HepG2 (cell line): Measurements from ENCODE around the gene ATG9A. TPM values are rescaled to one million over a fixed set of nuclear protein-coding genes. Genes with fewer than 3 reads are reported as not detected.

Source experiments
- ATAC-seq: fragments of 200-7000 bp; cut with Tn5 transposase; 3 replicates; pipeline ENCODE4 v1.9.1; 2020; ENCODE audit warnings: mild to moderate bottlenecking, moderate library complexity
- BruUV-seq: library from RNA; stranded (reverse); fragments of 400-500 nt; replicated peaks from 2 replicates; lab custom pipeline; 2021; lab: Mats Ljungman, UMichigan
- CTCF ChIA-PET: fragments of 300-600 bp; formaldehyde crosslinking; extraction: SDS; loops from one replicate; lab custom pipeline; 2021; ENCODE audit warnings: low total read pairs, inconsistent platforms, low intra/inter-chr PET ratio; lab: Yijun Ruan, JAX
- POLR2A ChIA-PET: fragments of 350-600 bp; sonication (Branson Sonifier 250); formaldehyde crosslinking; loops from one replicate; lab custom pipeline; 2020; ENCODE audit warnings: antibody characterized with exemption, inconsistent platforms; lab: Yijun Ruan, JAX
- DNase-seq: peaks from one replicate; pipeline ENCODE4 v3.0.0-alpha.2; 2015; ENCODE audit warnings: low spot score
- FAIRE-seq: peaks from 3 replicates; lab custom pipeline; 2011; peaks lifted over from hg19 to GRCh38; lab: Jason Lieb, UNC
- H2AFZ ChIP-seq: one replicate; pipeline ENCODE4 v1.6.1; 2011; ENCODE audit warnings: low read length, inconsistent platforms
- H3K27ac ChIP-seq: fragments of 300-600 bp; 3 replicates; pipeline ENCODE4 v1.8.0; 2011; ENCODE audit warnings: mixed run types, mild to moderate bottlenecking, mixed read lengths, low read length, inconsistent platforms; ENCODE audit not compliant: insufficient read depth; ENCODE audit errors: extremely low read length
- H3K27me3 ChIP-seq, 2 experiments: fragments of 200-600 bp in 1 of 2; 2 replicates in 1 of 2; 3 replicates in 1 of 2; pipeline versions ENCODE4 v1.6.0 to v1.8.0; 2011; ENCODE audit warnings: low read length in 2 of 2, mild to moderate bottlenecking in 2 of 2, moderate library complexity in 2 of 2, inconsistent platforms in 1 of 2; ENCODE audit not compliant: insufficient read depth in 2 of 2, control insufficient read depth in 1 of 2
- H3K36me3 ChIP-seq, 2 experiments: fragments of 200-600 bp in 1 of 2; replicated peaks in 1 of 2; 2 replicates in 1 of 2; 3 replicates in 1 of 2; pipeline versions ENCODE4 v1.5.1 to v1.8.0; 2011; ENCODE audit warnings: low read length in 2 of 2, inconsistent platforms in 1 of 2; ENCODE audit not compliant: insufficient read depth in 2 of 2, control insufficient read depth in 1 of 2
- H3K4me1 ChIP-seq: 2 replicates; pipeline ENCODE4 v1.5.1; 2012; ENCODE audit warnings: low read length, inconsistent platforms; ENCODE audit not compliant: insufficient read depth
- H3K4me2 ChIP-seq: 2 replicates; pipeline ENCODE4 v1.6.0; 2011; ENCODE audit warnings: low read depth, low read length, inconsistent platforms
- H3K4me3 ChIP-seq, 3 experiments: fragments of 200-600 bp in 1 of 3; sonication (generic), shearing (Covaris generic) in 1 of 3; replicated peaks in 1 of 3; 2 replicates each; pipeline ENCODE4 v1.5.1; 2011 to 2016; ENCODE audit warnings: low read length in 3 of 3, inconsistent platforms in 2 of 3, low read depth in 2 of 3, mild to moderate bottlenecking in 2 of 3, control low read depth in 1 of 3, mixed read lengths in 1 of 3; ENCODE audit not compliant: insufficient read depth in 1 of 3
- H3K79me2 ChIP-seq: one replicate; pipeline ENCODE4 v1.6.1; 2011; ENCODE audit warnings: low read length, inconsistent platforms; ENCODE audit not compliant: insufficient read depth
- H3K9ac ChIP-seq: 2 replicates; pipeline ENCODE4 v1.6.0; 2011; ENCODE audit warnings: mild to moderate bottlenecking, low read depth, low read length, inconsistent platforms; ENCODE audit not compliant: insufficient read depth
- H3K9me3 ChIP-seq: 2 replicates; pipeline ENCODE4 v1.5.1; 2012; ENCODE audit warnings: mild to moderate bottlenecking, low read length
- H4K20me1 ChIP-seq: 2 replicates; pipeline ENCODE4 v1.6.0; 2011; ENCODE audit warnings: inconsistent platforms, mild to moderate bottlenecking, low read length, moderate library complexity; ENCODE audit not compliant: insufficient read depth
- KLF6 ChIP-seq: IDR thresholded peaks from 2 replicates; pipeline ENCODE4 v1.8.0; 2016; ENCODE audit warnings: missing biosample characterization, missing genetic modification reagents
- MAFG ChIP-seq: sonication (generic); formaldehyde crosslinking; IDR thresholded peaks from 2 replicates; pipeline ENCODE4 v1.5.1; 2020; ENCODE audit warnings: mild to moderate bottlenecking, missing genetic modification reagents
- RFXAP ChIP-seq: sonication (generic); formaldehyde crosslinking; IDR thresholded peaks from 2 replicates; pipeline ENCODE4 v1.4.0; 2020; ENCODE audit warnings: missing genetic modification reagents, borderline replicate concordance
- SMAD1 ChIP-seq: sonication (generic); formaldehyde crosslinking; IDR thresholded peaks from 2 replicates; pipeline ENCODE4 v1.4.0; 2020; ENCODE audit warnings: missing genetic modification reagents, low read depth, mild to moderate bottlenecking, borderline replicate concordance
- ZNF547 ChIP-seq: sonication (generic); formaldehyde crosslinking; IDR thresholded peaks from 2 replicates; pipeline ENCODE4 v1.5.1; 2020; ENCODE audit warnings: mild to moderate bottlenecking, missing genetic modification reagents
- WGBS: methylation state at CpG from one replicate; pipeline ENCODE4 v1.1.6; 2017; ENCODE audit warnings: low lambda C conversion rate; 5-methylcytosine and 5-hydroxymethylcytosine counted together
- in situ Hi-C: cut with HindIII; loops from 2 replicates; pipeline ENCODE4 v1.10.0; 2017; ENCODE audit warnings: low pct_unique_long_range_greater_than_20kb; ENCODE audit not compliant: extremely low pct_ligation_motif_present
- intact Hi-C: fragments of 100-400 bp; cut with micrococcal nuclease; formaldehyde crosslinking; loops from one replicate; pipeline ENCODE4 v1.10.0; 2022; ENCODE audit not compliant: unreplicated experiment
- polyA plus RNA-seq, 8 experiments: library from polyadenylated mRNA; depleted of rRNA in 3 of 8; stranded (reverse) in 7 of 8; unstranded in 1 of 8; fragments of >200 nt; fragmentation: Illumina TruSeq in 4 of 8; extraction: Trizol in 4 of 8; gene quantifications; 2 replicates each; pipeline versions ENCODE4 v1.2.1 to v1.2.3, GENCODE V29; 2011 to 2016; ENCODE audit warnings: low read depth in 4 of 8, missing spikeins in 1 of 8, mixed read lengths in 1 of 8; ENCODE audit not compliant: insufficient read depth in 1 of 8
- total RNA-seq, 5 experiments: library from RNA; depleted of rRNA; stranded (reverse); fragments of >200 nt; fragmentation: Illumina TruSeq; extraction: Trizol; gene quantifications; 2 replicates each; pipeline ENCODE4 v1.2.3, GENCODE V29; 2016; ENCODE audit warnings: low read depth in 1 of 5
- TF ChIP-seq, protein P1 (sequence below): sonication (generic); formaldehyde crosslinking; IDR thresholded peaks from 2 replicates; pipeline ENCODE4 v1.9.0; 2022; ENCODE audit warnings: missing genetic modification reagents, mild to moderate bottlenecking, borderline replicate concordance
- TF ChIP-seq, protein P2 (sequence below): sonication (generic); formaldehyde crosslinking; IDR thresholded peaks from 2 replicates; pipeline ENCODE4 v1.4.0; 2020; ENCODE audit warnings: missing genetic modification reagents
- TF ChIP-seq, protein P3 (sequence below): sonication (generic); formaldehyde crosslinking; IDR thresholded peaks from 2 replicates; pipeline ENCODE4 v1.4.0; 2020; ENCODE audit warnings: mild to moderate bottlenecking, missing genetic modification reagents
- TF ChIP-seq, protein P4 (sequence below): sonication (generic); formaldehyde crosslinking; conservative IDR thresholded peaks from 2 replicates; pipeline ENCODE4 v1.8.0; 2022; ENCODE audit warnings: missing genetic modification reagents
- TF ChIP-seq, protein P5 (sequence below): sonication (generic); formaldehyde crosslinking; IDR thresholded peaks from 2 replicates; pipeline ENCODE4 v1.8.1; 2023; ENCODE audit warnings: missing genetic modification reagents, mild to moderate bottlenecking, borderline replicate concordance

Gene ATG9A
- total and polyA plus RNA-seq, 2 of the 13 experiments (the other 11 are each of a cell fraction or from before 2014, with no cell fraction given): 35.0 to 131 TPM

DNA sequence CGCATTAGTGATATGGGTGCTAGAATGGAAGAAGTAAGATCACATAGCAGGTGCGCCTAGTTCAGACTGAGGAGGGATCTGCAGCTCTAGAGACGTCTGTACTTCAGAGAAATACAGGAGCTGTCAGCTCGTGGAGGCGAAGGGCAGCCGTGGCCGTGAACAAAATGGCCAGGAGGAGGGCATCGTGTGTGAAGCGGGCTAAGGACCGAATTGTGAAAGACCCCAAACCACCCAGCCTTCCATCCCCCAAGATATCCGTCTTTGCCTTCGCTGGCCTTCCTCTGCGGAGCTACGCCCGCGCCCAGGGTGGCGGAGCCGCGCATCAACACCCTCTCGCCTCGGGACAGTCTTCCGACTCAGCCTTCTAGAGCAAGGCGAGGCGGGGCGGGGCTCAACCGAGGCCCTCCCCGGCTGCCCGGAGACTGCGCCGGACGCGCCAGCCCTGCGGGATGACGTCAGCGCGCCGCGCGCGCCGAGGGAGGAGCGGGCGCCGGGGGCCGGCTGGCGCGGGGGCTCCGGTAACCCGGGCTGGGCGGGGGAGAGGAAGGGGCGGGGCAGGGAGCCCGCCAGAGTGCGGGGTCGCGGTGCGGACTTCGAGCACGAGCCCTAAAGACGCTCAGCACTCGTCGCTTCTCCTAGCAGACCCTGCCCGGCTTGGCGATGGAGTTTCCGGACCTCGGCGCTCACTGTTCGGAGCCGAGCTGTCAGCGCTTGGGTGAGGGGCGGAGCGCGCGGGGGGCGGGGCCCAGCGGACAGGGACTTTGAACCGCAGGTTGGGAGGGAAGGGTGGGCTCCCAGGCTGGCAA, 22.9 kb downstream of the ATG9A start, which contains the start of gene ZFAND2B:
Gene ZFAND2B, plus strand, starts transcription at position 455 of the 806 bp plus-strand sequence. Its CDS starts 206 bp downstream, at position 661.
- peak within 1 kb of the TSS; percentile 100 for H3K4me2 ChIP-seq
- no peak within 1 kb of the TSS for H2AFZ ChIP-seq
- peaks cover 54% of the 10 kb centered on the region for H3K4me1 ChIP-seq
- H3K27me3 ChIP-seq: no peaks in the 10 kb centered on the region; a peak in 1 of 5 replicates
- CTCF ChIA-PET: interaction anchor here (0.9 to 2.6 kb wide), 2 partner anchors 35 to 88 kb away, joined by 3 to 8 read pairs; no protein-coding TSS in a partner anchor
- in situ Hi-C loops (loop anchor here (5.0 kb wide), 1 partner anchor 34 kb away; the partner anchor contains the start of gene SLC23A3), intact Hi-C loops (loop anchor here (1.0 kb wide), 2 partner anchors 14 to 23 kb away; partner anchors contain the start of genes ANKZF1 and ATG9A)
- H3K36me3 ChIP-seq: peaks cover 9 to 22% of the 10 kb centered on the region in 2 experiments
- under 1% methylated on average over 69 of the region's 76 CpGs for WGBS
- no peaks in the 10 kb centered on the region for H3K9me3 ChIP-seq
- H3K27ac ChIP-seq: peak within 1 kb of the TSS; percentile 95
- BruUV-seq: no TSS peak
- DNase-seq (peak; percentile 86), ATAC-seq (peak; percentile 83), FAIRE-seq (peak; percentile 28)
- POLR2A ChIA-PET: interaction anchor here (0.6 to 5.6 kb wide), 24 partner anchors 11 to 451 kb away, joined by 3 to 227 read pairs (median 7); partner anchors contain the start of genes ABCB6, ANKZF1, ATG9A and CNPPD1
- peak within 1 kb of the TSS; percentile 86 for H3K9ac ChIP-seq
- H3K79me2 ChIP-seq: peaks cover 6% of the 10 kb centered on the region
- H4K20me1 ChIP-seq: no peaks in the 10 kb centered on the region
- peak within 1 kb of the TSS; percentile 65 to 86 (median 74) for H3K4me3 ChIP-seq
- TF ChIP-seq ZNF547 (peak; percentile 95), MAFG (CRISPR knock-in tag) (no peak), KLF6 (CRISPR knock-in tag) (peak; percentile 51; the same call in 1 of the 2 replicates), SMAD1 (CRISPR knock-in tag) (no peak), RFXAP (CRISPR knock-in tag) (peak; percentile 61; the same call in 1 of the 2 replicates)
- TF ChIP-seq, protein P1, sequence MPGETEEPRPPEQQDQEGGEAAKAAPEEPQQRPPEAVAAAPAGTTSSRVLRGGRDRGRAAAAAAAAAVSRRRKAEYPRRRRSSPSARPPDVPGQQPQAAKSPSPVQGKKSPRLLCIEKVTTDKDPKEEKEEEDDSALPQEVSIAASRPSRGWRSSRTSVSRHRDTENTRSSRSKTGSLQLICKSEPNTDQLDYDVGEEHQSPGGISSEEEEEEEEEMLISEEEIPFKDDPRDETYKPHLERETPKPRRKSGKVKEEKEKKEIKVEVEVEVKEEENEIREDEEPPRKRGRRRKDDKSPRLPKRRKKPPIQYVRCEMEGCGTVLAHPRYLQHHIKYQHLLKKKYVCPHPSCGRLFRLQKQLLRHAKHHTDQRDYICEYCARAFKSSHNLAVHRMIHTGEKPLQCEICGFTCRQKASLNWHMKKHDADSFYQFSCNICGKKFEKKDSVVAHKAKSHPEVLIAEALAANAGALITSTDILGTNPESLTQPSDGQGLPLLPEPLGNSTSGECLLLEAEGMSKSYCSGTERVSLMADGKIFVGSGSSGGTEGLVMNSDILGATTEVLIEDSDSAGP (CRISPR knock-in tag): peak; percentile 91
- TF ChIP-seq, protein P2, sequence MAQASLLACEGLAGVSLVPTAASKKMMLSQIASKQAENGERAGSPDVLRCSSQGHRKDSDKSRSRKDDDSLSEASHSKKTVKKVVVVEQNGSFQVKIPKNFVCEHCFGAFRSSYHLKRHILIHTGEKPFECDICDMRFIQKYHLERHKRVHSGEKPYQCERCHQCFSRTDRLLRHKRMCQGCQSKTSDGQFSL: no peak
- TF ChIP-seq, protein P3, sequence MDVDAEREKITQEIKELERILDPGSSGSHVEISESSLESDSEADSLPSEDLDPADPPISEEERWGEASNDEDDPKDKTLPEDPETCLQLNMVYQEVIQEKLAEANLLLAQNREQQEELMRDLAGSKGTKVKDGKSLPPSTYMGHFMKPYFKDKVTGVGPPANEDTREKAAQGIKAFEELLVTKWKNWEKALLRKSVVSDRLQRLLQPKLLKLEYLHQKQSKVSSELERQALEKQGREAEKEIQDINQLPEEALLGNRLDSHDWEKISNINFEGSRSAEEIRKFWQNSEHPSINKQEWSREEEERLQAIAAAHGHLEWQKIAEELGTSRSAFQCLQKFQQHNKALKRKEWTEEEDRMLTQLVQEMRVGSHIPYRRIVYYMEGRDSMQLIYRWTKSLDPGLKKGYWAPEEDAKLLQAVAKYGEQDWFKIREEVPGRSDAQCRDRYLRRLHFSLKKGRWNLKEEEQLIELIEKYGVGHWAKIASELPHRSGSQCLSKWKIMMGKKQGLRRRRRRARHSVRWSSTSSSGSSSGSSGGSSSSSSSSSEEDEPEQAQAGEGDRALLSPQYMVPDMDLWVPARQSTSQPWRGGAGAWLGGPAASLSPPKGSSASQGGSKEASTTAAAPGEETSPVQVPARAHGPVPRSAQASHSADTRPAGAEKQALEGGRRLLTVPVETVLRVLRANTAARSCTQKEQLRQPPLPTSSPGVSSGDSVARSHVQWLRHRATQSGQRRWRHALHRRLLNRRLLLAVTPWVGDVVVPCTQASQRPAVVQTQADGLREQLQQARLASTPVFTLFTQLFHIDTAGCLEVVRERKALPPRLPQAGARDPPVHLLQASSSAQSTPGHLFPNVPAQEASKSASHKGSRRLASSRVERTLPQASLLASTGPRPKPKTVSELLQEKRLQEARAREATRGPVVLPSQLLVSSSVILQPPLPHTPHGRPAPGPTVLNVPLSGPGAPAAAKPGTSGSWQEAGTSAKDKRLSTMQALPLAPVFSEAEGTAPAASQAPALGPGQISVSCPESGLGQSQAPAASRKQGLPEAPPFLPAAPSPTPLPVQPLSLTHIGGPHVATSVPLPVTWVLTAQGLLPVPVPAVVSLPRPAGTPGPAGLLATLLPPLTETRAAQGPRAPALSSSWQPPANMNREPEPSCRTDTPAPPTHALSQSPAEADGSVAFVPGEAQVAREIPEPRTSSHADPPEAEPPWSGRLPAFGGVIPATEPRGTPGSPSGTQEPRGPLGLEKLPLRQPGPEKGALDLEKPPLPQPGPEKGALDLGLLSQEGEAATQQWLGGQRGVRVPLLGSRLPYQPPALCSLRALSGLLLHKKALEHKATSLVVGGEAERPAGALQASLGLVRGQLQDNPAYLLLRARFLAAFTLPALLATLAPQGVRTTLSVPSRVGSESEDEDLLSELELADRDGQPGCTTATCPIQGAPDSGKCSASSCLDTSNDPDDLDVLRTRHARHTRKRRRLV (CRISPR knock-in tag): 0 out of 2 replicates have a peak, but pooled peaks have one; percentile 52
- TF ChIP-seq, protein P4, sequence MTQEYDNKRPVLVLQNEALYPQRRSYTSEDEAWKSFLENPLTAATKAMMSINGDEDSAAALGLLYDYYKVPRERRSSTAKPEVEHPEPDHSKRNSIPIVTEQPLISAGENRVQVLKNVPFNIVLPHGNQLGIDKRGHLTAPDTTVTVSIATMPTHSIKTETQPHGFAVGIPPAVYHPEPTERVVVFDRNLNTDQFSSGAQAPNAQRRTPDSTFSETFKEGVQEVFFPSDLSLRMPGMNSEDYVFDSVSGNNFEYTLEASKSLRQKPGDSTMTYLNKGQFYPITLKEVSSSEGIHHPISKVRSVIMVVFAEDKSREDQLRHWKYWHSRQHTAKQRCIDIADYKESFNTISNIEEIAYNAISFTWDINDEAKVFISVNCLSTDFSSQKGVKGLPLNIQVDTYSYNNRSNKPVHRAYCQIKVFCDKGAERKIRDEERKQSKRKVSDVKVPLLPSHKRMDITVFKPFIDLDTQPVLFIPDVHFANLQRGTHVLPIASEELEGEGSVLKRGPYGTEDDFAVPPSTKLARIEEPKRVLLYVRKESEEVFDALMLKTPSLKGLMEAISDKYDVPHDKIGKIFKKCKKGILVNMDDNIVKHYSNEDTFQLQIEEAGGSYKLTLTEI (CRISPR knock-in tag): no peak
- TF ChIP-seq, protein P5, sequence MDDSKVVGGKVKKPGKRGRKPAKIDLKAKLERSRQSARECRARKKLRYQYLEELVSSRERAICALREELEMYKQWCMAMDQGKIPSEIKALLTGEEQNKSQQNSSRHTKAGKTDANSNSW (CRISPR knock-in tag): no peak
